Heart left ventricle (tissue), 16 donors: ENCODE results near the gene TAF4. TPM values are rescaled to one million over a fixed set of nuclear protein-coding genes. Genes with fewer than 3 reads are reported as not detected.

Experiments
- ATAC-seq, 4 donors: fragments of 200-7000 bp; cut with Tn5 transposase; one replicate each; pipeline ENCODE4 v1.9.1; 2020 to 2022; ENCODE audit warnings: moderate library complexity in 4 of 4, mild to moderate bottlenecking in 3 of 4, moderate number of reproducible peaks in 1 of 4
- DNase-seq, 5 donors: peaks; one replicate each; pipeline ENCODE4 v3.0.0-alpha.2; 2020
- H3K27ac ChIP-seq, 12 donors: fragments of 200-600 bp; sonication (generic) in 4 of 12; one replicate each; pipeline versions ENCODE4 v1.5.0 to v1.8.0; 2016 to 2022; ENCODE audit warnings: mild to moderate bottlenecking in 2 of 12
- H3K27me3 ChIP-seq, 9 donors: fragments of 200-600 bp; sonication (generic) in 2 of 9; one replicate each; pipeline versions ENCODE4 v1.5.1 to v1.8.0; 2016 to 2022; ENCODE audit warnings: mild to moderate bottlenecking in 3 of 9
- H3K36me3 ChIP-seq, 9 donors: fragments of 200-600 bp; sonication (generic) in 2 of 9; one replicate each; pipeline versions ENCODE4 v1.5.0 to v1.8.0; 2018 to 2022; ENCODE audit warnings: mild to moderate bottlenecking in 2 of 9
- H3K4me1 ChIP-seq, 12 donors: fragments of 200-600 bp; sonication (generic) in 4 of 12; one replicate each; pipeline versions ENCODE4 v1.5.0 to v1.8.0; 2016 to 2022; ENCODE audit warnings: mild to moderate bottlenecking in 3 of 12
- H3K4me3 ChIP-seq, 12 donors: fragments of 200-600 bp; sonication (generic) in 4 of 12; one replicate each; pipeline versions ENCODE4 v1.5.0 to v1.8.0; 2017 to 2022; ENCODE audit warnings: mild to moderate bottlenecking in 9 of 12, moderate library complexity in 4 of 12
- H3K9me3 ChIP-seq, 12 donors: fragments of 200-600 bp; sonication (generic) in 4 of 12; one replicate each; pipeline versions ENCODE4 v1.5.0 to v1.8.0; 2016 to 2022; ENCODE audit warnings: mild to moderate bottlenecking in 1 of 12
- POLR2A ChIP-seq, 2 donors: fragments of 450-650 bp; IDR thresholded peaks; one replicate each; pipeline ENCODE4 v1.6.1; 2017; ENCODE audit warnings: antibody characterized with exemption in 2 of 2, mild to moderate bottlenecking in 2 of 2, moderate library complexity in 2 of 2
- WGBS, 4 donors: extraction: QIAGEN DNeasy Blood & Tissue Kit in 2 of 4; methylation state at CpG; one replicate each; pipeline versions ENCODE4 v1.1.5 to v1.1.7; 2013 to 2018; 5-methylcytosine and 5-hydroxymethylcytosine counted together
- intact Hi-C, 10 donors: fragments of 100-400 bp; cut with DNase I; formaldehyde crosslinking; loops; one replicate each; pipeline versions ENCODE4 v1.11.1 to v1.14.2; 2022
- polyA plus RNA-seq, 2 donors: library from polyadenylated mRNA; stranded (reverse); fragments of 200-250 nt; gene quantifications; one replicate each; pipeline ENCODE4 v1.2.3, GENCODE V29; 2013
- total RNA-seq, 9 donors: library from RNA; depleted of rRNA in 2 of 9; stranded (reverse); fragments of >200 nt in 2 of 9; fragmentation: NEBNext Ultra II Directional in 3 of 9; extraction: Animal tissue kit (Norgen Biotek cat#: 25700) in 3 of 9; gene quantifications; one replicate each; pipeline versions ENCODE4 v1.1.0 to v1.2.4, GENCODE V29; 2016 to 2023
- TF ChIP-seq, protein P1 (sequence below), 12 donors: fragments of 200-600 bp; sonication (generic) in 4 of 12; IDR thresholded peaks; one replicate each; pipeline versions ENCODE4 v1.5.0 to v1.8.0; 2018 to 2022; ENCODE audit warnings: antibody characterized with exemption in 12 of 12, mild to moderate bottlenecking in 5 of 12
- donor health status: ischemic (EF 13 %, LVEDD 7.1; RV severe dilation, severe dysfunction).
- donor health status: healthy with polysubstance abuse.
- donor health status: DM: no; HTN: yes; CAD: no.
- donor health status: DM: no; HTN: no; CAD: no.
- donor health status: ischemic (EF 25% LVEDD 6.9; RV normal size, moderate dysfunction).
- donor health status: ischemic (EF 25% LVEDD 5.7; RV mildly dilated, moderate dysfunction).
- donor health status: healthy.
- donor health status: DM: yes; HTN: yes; CAD: no.
- donor health status: ischemic (EF 35%, LVEDD 5.7; RV mildly dilated, moderate dysfunction).
- donor health status: nonischemic (EF 11% LVEDD 7.7; RV severe dilation, severe dysfunction).
- donor health status: DM: yes; HTN: yes; CAD: no.
- donor health status: PGD.
- donor health status: ischemic (EF 29% LVEDD 5.4; RV normal size, mild dysfunction).
- donor health status: nonischemic (EF 23%, LVEDD 6.1; RV moderate dilation, normal function).

The TAF4 gene
- total and polyA plus RNA-seq, 11 donors, result 4.5 to 37.7 (median 10.7) TPM

DNA sequence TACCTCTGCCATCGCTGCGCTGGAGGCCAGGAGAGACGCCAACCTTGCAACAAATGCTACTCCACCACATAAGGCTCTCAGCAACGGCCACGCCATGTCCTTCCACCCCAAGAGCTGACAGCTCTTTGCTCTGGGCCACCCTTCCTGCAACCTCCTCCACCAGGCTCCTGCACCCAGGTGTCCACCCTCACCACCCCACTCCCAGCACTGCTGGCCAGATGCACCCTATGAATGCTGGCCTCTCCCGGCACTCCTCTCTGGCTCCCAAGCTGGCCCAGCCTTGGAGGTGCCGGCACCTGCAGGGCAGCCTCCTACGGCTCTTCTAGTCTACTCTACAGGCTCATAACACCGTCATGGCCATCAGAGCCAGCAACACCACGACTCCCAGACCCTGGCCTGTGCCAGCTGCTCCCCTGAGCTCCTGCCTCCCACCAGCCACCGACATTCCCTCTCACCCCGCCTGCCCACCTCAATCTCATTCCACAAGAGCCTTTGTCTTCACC lies 11.2 kb downstream of the TAF4 start:
- peaks cover 0 to 8% (median 0%) of the 10 kb centered on the region in 9 donors for H3K36me3 ChIP-seq
- no peak overlapping the region for H3K4me3 ChIP-seq
- peaks cover 0 to 33% (median 6%) of the 10 kb centered on the region in 12 donors for H3K4me1 ChIP-seq
- H3K27ac ChIP-seq, result no peak overlapping the region
- intact Hi-C loops, result loop anchor here in 1 of 10 donors (2.0 kb wide), 1 partner anchor 48 kb away; no protein-coding TSS in a partner anchor
- DNase-seq (peak in 1 of 5 donors; percentile 12), ATAC-seq (no peak)
- H3K9me3 ChIP-seq, result no peaks in the 10 kb centered on the region
- TF ChIP-seq POLR2A (IDR thresholded peaks at IDR 0.05), result no peak
- TF ChIP-seq, protein P1, sequence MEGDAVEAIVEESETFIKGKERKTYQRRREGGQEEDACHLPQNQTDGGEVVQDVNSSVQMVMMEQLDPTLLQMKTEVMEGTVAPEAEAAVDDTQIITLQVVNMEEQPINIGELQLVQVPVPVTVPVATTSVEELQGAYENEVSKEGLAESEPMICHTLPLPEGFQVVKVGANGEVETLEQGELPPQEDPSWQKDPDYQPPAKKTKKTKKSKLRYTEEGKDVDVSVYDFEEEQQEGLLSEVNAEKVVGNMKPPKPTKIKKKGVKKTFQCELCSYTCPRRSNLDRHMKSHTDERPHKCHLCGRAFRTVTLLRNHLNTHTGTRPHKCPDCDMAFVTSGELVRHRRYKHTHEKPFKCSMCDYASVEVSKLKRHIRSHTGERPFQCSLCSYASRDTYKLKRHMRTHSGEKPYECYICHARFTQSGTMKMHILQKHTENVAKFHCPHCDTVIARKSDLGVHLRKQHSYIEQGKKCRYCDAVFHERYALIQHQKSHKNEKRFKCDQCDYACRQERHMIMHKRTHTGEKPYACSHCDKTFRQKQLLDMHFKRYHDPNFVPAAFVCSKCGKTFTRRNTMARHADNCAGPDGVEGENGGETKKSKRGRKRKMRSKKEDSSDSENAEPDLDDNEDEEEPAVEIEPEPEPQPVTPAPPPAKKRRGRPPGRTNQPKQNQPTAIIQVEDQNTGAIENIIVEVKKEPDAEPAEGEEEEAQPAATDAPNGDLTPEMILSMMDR (IDR thresholded peaks at IDR 0.05), result no peak
- no peaks in the 10 kb centered on the region for H3K27me3 ChIP-seq
- WGBS, 4 donors, result 89 to 98% (median 93%) methylated on average over 10 to 12 of the region's 12 CpGs

DNA sequence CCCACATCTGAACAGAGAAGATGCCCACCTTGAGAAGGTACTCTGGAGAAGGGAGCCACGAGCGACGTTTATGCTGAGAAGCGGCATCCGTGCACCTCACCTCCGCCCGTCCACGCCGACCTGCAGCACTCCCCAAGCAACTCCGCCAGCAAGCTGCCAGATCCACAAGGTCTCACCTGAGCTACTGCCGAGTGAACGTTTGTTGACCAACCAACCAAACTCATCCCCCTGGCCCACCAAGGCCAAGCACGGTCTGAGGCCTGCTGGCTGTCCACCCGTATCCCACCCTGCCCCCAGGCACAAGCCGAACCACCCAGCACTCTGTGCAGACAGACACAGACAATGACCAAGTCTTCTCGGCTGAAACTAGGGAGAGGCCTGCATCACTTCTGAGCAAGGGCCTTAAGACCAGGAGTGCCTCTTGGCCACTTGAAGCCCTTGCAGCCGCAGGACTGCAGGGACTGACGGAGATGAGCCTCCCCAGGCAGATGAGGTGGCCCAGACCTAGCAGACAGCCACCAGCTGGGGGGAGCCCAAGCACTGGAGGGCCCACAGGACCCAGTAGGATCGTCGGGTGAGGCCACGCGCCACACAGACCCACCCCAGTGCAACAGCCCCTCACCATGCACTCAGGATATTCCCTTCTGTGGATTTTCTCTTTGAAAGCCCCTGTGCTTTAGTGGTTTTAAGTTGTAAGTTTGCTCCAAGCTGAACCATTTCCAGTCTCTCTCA lies 12.1 kb downstream of the TAF4 start:
- no peak overlapping the region for H3K27ac ChIP-seq
- intact Hi-C loops, result loop anchor here in 1 of 10 donors (2.0 kb wide), 1 partner anchor 49 kb away; no protein-coding TSS in a partner anchor
- peaks cover 0 to 33% (median 5%) of the 10 kb centered on the region in 12 donors for H3K4me1 ChIP-seq
- H3K36me3 ChIP-seq, result peaks cover 0 to 8% (median 0%) of the 10 kb centered on the region in 9 donors
- ATAC-seq (no peak), DNase-seq (peak in 1 of 5 donors; percentile 5)
- H3K27me3 ChIP-seq, result no peaks in the 10 kb centered on the region
- TF ChIP-seq POLR2A (IDR thresholded peaks at IDR 0.05), result no peak
- TF ChIP-seq, protein P1 (IDR thresholded peaks at IDR 0.05), result no peak
- no peak overlapping the region for H3K4me3 ChIP-seq
- 91 to 98% (median 96%) methylated on average over 21 to 22 of the region's 22 CpGs for WGBS, 4 donors
- H3K9me3 ChIP-seq, result no peaks in the 10 kb centered on the region

DNA sequence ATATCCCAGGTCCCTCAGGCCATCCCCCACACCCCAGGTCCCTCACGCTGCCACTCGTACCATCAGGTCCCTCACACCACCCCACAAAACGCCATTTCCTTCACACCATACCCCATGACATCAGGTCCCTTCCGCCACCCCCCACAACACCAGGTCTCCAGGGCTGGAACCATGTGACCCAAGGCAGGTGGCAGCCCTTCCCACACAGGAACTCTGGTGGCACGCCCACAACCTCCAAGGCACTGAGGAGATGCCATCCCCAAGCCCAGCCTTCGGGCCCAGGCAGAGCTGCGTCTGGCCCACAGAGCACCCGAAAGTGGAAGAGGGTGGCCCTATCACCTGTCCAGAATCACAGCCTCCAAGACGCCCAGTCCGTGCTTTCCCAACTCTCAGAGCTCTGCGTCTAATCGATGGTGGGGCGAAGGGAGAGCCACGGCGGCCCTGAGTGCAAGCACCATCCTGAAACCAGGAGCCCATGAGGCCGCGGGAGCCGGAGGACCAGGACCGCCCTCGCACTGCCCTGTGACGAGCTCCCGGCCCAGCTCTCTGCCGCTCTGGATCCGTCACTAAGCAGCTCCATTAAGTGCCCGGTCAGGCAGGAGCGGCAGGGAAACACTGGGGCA lies 12.7 kb downstream of the TAF4 start:
- H3K27ac ChIP-seq, result no peak overlapping the region
- intact Hi-C loops, result no loop called here
- H3K36me3 ChIP-seq, result peaks cover 0 to 8% (median 0%) of the 10 kb centered on the region in 9 donors

More for the DNA sequence above, 12.7 kb downstream of the TAF4 start:
- peaks cover 0 to 40% (median 5%) of the 10 kb centered on the region in 12 donors for H3K4me1 ChIP-seq
- ATAC-seq (no peak), DNase-seq (no peak)
- no peak for TF ChIP-seq POLR2A (IDR thresholded peaks at IDR 0.05)
- TF ChIP-seq, protein P1 (IDR thresholded peaks at IDR 0.05), result no peak
- WGBS, 4 donors, result 91 to 95% (median 93%) methylated on average over 25 to 26 of the region's 26 CpGs
- H3K9me3 ChIP-seq, result no peaks in the 10 kb centered on the region
- H3K27me3 ChIP-seq, result no peaks in the 10 kb centered on the region
- no peak overlapping the region for H3K4me3 ChIP-seq
